PFSK-1 (cell line): ENCODE data around the gene MBD4.

Source experiments
- FOXP2 ChIP-seq: optimal IDR thresholded peaks from 2 replicates; pipeline ENCODE3; 2011; ENCODE audit warnings: borderline replicate concordance, control low read depth, inconsistent platforms; ENCODE audit not compliant: insufficient read depth; ENCODE audit errors: extremely low read length, extremely low read depth
- POLR2AphosphoS5 ChIP-seq: IDR thresholded peaks from 2 replicates; pipeline ENCODE4 v1.6.1; 2012; ENCODE audit warnings: low read depth, mild to moderate bottlenecking, control low read depth, low read length, moderate library complexity
- SIN3A ChIP-seq: IDR thresholded peaks from 2 replicates; pipeline ENCODE4 v1.6.1; 2012; ENCODE audit warnings: mild to moderate bottlenecking, low read length, moderate library complexity, borderline replicate concordance; ENCODE audit not compliant: insufficient read depth
- TAF1 ChIP-seq: IDR thresholded peaks from 2 replicates; pipeline ENCODE4 v1.6.1; 2012; ENCODE audit warnings: low read length, control low read depth, borderline replicate concordance; ENCODE audit not compliant: insufficient read depth

GRCh38 chr3:129384594-129385323 lies 55.0 kb downstream of the MBD4 start:
- TF ChIP-seq POLR2AphosphoS5 (0 out of 2 replicates have a peak, but pooled peaks have one; percentile 24), TAF1 (no peak), SIN3A (no peak), FOXP2 (no peak)
